GM12874 (cell line): Measurements from ENCODE around the gene BCL2L15.

Source experiments
- TF ChIP-seq, protein P1 (sequence below): IDR thresholded peaks from 2 replicates; pipeline ENCODE4 v1.5.1; 2011; ENCODE audit warnings: low read depth, mild to moderate bottlenecking, control low read depth, low read length, moderate library complexity; ENCODE audit not compliant: insufficient read depth

The BCL2L15 gene

DNA sequence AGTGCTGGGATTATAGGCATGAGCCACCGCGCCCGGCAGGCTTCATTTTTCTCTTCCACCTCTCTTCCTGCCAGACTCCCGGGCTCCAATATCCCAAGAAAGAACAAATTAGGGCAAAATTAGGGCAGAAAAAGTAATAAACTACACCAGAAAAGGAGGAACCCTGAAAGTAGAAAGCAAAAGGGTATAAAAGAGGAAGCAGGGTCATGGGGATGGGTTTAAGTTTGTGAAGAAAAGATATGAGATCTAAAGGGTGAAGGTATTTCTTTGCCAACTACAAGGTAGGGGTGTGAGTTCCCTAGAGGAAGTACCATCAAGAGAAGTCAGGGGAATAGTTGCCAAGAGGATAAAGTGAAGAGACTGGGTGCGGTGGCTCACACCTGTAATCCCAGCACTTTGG lies 25.7 kb downstream of the BCL2L15 start:
- TF ChIP-seq, protein P1, sequence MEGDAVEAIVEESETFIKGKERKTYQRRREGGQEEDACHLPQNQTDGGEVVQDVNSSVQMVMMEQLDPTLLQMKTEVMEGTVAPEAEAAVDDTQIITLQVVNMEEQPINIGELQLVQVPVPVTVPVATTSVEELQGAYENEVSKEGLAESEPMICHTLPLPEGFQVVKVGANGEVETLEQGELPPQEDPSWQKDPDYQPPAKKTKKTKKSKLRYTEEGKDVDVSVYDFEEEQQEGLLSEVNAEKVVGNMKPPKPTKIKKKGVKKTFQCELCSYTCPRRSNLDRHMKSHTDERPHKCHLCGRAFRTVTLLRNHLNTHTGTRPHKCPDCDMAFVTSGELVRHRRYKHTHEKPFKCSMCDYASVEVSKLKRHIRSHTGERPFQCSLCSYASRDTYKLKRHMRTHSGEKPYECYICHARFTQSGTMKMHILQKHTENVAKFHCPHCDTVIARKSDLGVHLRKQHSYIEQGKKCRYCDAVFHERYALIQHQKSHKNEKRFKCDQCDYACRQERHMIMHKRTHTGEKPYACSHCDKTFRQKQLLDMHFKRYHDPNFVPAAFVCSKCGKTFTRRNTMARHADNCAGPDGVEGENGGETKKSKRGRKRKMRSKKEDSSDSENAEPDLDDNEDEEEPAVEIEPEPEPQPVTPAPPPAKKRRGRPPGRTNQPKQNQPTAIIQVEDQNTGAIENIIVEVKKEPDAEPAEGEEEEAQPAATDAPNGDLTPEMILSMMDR = no peak

DNA sequence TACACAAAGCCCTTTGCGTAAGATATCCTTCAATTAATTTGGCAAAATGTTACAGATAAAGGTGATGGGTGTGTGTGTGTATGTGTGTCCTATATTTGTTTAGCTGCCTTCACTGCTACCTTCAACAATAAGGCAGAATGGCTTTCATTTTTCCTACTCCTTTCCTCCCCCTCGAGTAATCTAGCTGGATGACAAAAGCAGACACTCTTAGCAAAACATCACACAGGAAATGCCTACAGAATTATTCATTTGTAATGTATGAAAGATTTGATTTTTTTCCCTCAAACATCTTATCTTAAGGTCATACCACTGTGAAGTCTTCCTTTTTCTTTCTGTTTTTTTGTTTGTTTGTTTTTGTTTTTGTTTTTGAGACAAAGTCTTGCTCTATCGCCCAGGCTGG lies 26.5 kb downstream of the BCL2L15 start:
- TF ChIP-seq, protein P1 = no peak

DNA sequence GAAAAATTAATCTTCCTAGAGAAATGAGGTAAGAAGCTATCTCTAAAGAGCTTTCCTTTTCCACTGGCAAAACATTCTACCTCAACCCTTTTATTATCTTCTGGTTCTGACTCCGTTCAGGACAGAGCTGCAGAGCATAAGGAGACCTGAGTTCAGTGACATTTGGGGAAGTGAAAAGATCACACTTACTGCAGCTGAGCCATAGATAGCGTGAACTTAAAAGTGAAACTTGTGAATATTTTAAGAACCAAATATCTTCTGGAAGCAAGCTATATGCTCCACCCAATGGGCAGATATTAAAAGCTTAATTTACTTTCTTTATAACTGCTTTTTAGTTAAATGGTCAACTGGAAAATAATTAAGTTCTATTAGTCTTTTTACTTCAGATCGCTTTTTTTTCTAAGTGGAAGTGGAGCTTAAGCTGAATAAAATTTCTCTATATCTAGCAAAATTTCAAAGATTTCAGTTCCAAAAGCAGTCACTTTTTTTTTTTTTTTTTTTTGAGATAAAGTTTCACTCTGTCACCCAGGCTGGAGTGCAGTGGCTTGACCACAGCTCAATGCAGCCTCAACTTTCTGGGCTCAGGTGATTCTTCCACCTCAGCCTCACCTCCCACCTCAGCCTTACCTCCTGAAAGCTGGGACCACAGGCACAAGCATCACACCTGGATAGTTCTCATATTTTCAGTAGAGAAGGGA lies 27.8 kb downstream of the BCL2L15 start:
- TF ChIP-seq, protein P1 = no peak

GRCh38 chr1:113858982-113859381 lies 28.4 kb downstream of the BCL2L15 start:
- TF ChIP-seq, protein P1 = no peak

GRCh38 chr1:113858418-113858817 lies 29.0 kb downstream of the BCL2L15 start:
- TF ChIP-seq, protein P1 = no peak

- TF ChIP-seq, protein P1 = no peak
Measured at GRCh38 chr1:113857776-113858175, 29.6 kb downstream of the BCL2L15 start.

- TF ChIP-seq, protein P1 = no peak
Measured at GRCh38 chr1:113856401-113856790, 31.0 kb downstream of the BCL2L15 start.
